OCI-LY1 (cell line): Measurements from ENCODE around the gene PROC.

Source experiments
- H2AFZ ChIP-seq: fragments of 200-600 bp; sonication (generic), shearing (Covaris generic); 2 replicates; pipeline ENCODE4 v1.6.0; 2014; ENCODE audit warnings: antibody characterized with exemption, mild to moderate bottlenecking, low read length
- H3F3A ChIP-seq: fragments of 200-600 bp; sonication (generic), shearing (Covaris generic); 2 replicates; pipeline ENCODE4 v1.6.0; 2014; ENCODE audit warnings: mild to moderate bottlenecking, antibody characterized with exemption, low read length, moderate library complexity; ENCODE audit not compliant: insufficient read depth
- H3K27ac ChIP-seq: fragments of 200-600 bp; sonication (generic); 2 replicates; pipeline ENCODE4 v1.5.1; 2014; ENCODE audit warnings: low read length, mixed run types, mild to moderate bottlenecking, low read depth; ENCODE audit not compliant: poor library complexity, severe bottlenecking
- H3K27me3 ChIP-seq: fragments of 200-600 bp; sonication (generic); 2 replicates; pipeline ENCODE4 v1.6.0; 2014; ENCODE audit warnings: antibody characterized with exemption, mild to moderate bottlenecking, low read length, moderate library complexity; ENCODE audit not compliant: insufficient read depth
- H3K36me3 ChIP-seq: fragments of 200-600 bp; sonication (generic); 2 replicates; pipeline ENCODE4 v1.6.1; 2014; ENCODE audit warnings: mild to moderate bottlenecking, antibody characterized with exemption, low read length, moderate library complexity, mixed read lengths; ENCODE audit not compliant: insufficient read depth
- H3K4me1 ChIP-seq: fragments of 200-600 bp; sonication (generic); 2 replicates; pipeline ENCODE4 v1.5.1; 2014; ENCODE audit warnings: mild to moderate bottlenecking, low read length, moderate library complexity; ENCODE audit not compliant: insufficient read depth, severe bottlenecking
- H3K4me2 ChIP-seq: fragments of 200-600 bp; sonication (generic), shearing (Covaris generic); 2 replicates; pipeline ENCODE4 v1.6.1; 2014; ENCODE audit warnings: low read length
- H3K4me3 ChIP-seq: fragments of 200-600 bp; sonication (generic); 2 replicates; pipeline ENCODE4 v1.5.1; 2014; ENCODE audit warnings: low read length, low read depth, mild to moderate bottlenecking, mixed read lengths; ENCODE audit not compliant: poor library complexity, severe bottlenecking
- H3K79me2 ChIP-seq: fragments of 200-600 bp; shearing (Covaris generic); 2 replicates; pipeline ENCODE4 v1.6.1; 2016; ENCODE audit warnings: mixed run types, low read length, mixed read lengths; ENCODE audit not compliant: insufficient read depth
- H3K9ac ChIP-seq: fragments of 200-600 bp; sonication (generic), shearing (Covaris generic); 2 replicates; pipeline ENCODE4 v1.6.1; 2014; ENCODE audit warnings: mild to moderate bottlenecking, low read length, mixed read lengths
- H3K9me2 ChIP-seq: fragments of 200-600 bp; sonication (generic), shearing (Covaris generic); 2 replicates; pipeline ENCODE4 v1.6.1; 2014; ENCODE audit warnings: low read depth, mild to moderate bottlenecking, low read length, mixed read lengths
- H3K9me3 ChIP-seq: fragments of 200-600 bp; shearing (Covaris generic); 2 replicates; pipeline ENCODE4 v1.6.1; 2014; ENCODE audit warnings: low read length, mixed read lengths
- H4K20me1 ChIP-seq: fragments of 200-600 bp; sonication (generic), shearing (Covaris generic); 2 replicates; pipeline ENCODE4 v1.6.0; 2016; ENCODE audit warnings: mild to moderate bottlenecking, low read length; ENCODE audit not compliant: insufficient read depth
- EZH2 ChIP-seq: fragments of 200-600 bp; sonication (generic), shearing (Covaris generic); IDR thresholded peaks from 2 replicates; pipeline ENCODE4 v1.8.0; 2017; ENCODE audit warnings: borderline replicate concordance, mixed run types, mild to moderate bottlenecking, antibody characterized with exemption, low read length, moderate library complexity, mixed read lengths
- TF ChIP-seq, protein P1 (sequence below): fragments of 200-600 bp; sonication (generic), shearing (Covaris generic); IDR thresholded peaks from 2 replicates; pipeline ENCODE4 v1.5.1; 2017; ENCODE audit warnings: mild to moderate bottlenecking, antibody characterized with exemption, low read length, moderate library complexity, mixed read lengths

PROC gene

DNA sequence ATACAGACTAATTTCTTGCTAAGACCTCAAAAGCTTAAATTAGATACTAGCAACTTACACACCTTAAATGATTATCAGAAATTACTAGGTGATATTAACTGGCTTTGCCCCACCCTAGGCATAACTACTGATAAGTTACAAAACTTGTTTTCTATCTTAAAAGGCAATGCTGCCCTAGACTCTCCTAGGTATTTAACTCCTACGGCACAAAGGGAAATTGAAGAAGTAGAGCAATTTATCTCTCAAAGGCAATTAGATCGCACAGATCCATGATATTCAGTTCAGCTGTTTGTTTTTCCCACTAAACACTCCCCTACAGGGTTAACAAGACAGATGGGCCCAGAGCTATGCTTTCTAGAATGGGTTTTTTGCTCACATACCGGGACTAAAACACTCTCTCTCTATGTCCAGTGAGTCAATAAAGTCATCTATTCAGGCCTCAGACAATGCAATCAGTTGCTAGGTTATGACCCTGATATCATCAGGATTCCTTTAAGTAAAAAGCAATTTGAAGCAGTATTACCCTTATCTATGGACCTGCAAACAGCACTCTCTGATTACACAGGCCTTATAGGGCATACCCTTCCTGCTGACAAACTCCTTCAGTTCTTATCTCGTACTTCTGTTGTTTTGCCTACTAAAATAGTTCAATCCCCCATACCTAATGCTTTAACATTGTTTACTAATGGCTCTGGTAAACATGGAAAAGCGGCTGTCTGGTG is 44.7 kb upstream of the PROC start:
- H3K9me3 ChIP-seq: peaks cover 44% of the 10 kb centered on the region
- no peak overlapping the region for H3K4me2 ChIP-seq
- H3K9me2 ChIP-seq: no peaks in the 10 kb centered on the region
- H3K9ac ChIP-seq: no peak overlapping the region
- no peak overlapping the region for H2AFZ ChIP-seq
- H3K27ac ChIP-seq: no peak overlapping the region
- no peak overlapping the region for H3K4me3 ChIP-seq
- H4K20me1 ChIP-seq: no peaks in the 10 kb centered on the region
- no peak for TF ChIP-seq EZH2
- TF ChIP-seq, protein P1, sequence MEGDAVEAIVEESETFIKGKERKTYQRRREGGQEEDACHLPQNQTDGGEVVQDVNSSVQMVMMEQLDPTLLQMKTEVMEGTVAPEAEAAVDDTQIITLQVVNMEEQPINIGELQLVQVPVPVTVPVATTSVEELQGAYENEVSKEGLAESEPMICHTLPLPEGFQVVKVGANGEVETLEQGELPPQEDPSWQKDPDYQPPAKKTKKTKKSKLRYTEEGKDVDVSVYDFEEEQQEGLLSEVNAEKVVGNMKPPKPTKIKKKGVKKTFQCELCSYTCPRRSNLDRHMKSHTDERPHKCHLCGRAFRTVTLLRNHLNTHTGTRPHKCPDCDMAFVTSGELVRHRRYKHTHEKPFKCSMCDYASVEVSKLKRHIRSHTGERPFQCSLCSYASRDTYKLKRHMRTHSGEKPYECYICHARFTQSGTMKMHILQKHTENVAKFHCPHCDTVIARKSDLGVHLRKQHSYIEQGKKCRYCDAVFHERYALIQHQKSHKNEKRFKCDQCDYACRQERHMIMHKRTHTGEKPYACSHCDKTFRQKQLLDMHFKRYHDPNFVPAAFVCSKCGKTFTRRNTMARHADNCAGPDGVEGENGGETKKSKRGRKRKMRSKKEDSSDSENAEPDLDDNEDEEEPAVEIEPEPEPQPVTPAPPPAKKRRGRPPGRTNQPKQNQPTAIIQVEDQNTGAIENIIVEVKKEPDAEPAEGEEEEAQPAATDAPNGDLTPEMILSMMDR: no peak
- H3K4me1 ChIP-seq: no peaks in the 10 kb centered on the region
- H3K79me2 ChIP-seq: peaks cover 60% of the 10 kb centered on the region
- H3K36me3 ChIP-seq: peaks cover 23% of the 10 kb centered on the region
- H3F3A ChIP-seq: no peaks in the 10 kb centered on the region
- no peaks in the 10 kb centered on the region for H3K27me3 ChIP-seq

DNA sequence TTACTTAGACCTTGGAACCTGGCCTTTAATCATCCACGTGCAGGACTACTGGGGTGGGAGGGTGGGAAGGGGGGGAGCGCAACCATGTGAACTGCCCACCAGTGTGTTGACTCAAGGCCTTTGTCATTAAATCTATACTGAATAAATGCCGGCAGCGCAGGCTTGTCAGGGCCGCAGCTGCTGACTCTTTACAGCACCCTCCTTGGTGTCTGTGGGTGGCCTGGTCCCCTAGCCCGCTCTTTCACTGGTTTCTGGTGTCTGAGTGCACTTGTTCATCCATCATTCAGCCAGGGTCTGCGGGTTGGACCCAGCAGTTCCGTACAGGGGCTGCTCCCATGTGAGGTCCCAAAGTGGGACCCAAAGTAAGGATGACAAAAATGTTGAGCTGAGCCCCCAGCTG is 42.0 kb upstream of the PROC start:
- Histone ChIP-seq H3K27me3 (no peaks in the 10 kb centered on the region), H3K4me2 (no peak overlapping the region), H3K4me1 (no peaks in the 10 kb centered on the region), H3F3A (no peaks in the 10 kb centered on the region), H2AFZ (no peak overlapping the region), H3K4me3 (no peak overlapping the region), H3K9me2 (no peaks in the 10 kb centered on the region), H3K9me3 (peaks cover 31% of the 10 kb centered on the region), H4K20me1 (no peaks in the 10 kb centered on the region), H3K9ac (no peak overlapping the region), H3K36me3 (peaks cover 15% of the 10 kb centered on the region), H3K79me2 (peaks cover 76% of the 10 kb centered on the region), H3K27ac (no peak overlapping the region)
- no peak for TF ChIP-seq EZH2
- TF ChIP-seq, protein P1: no peak

DNA sequence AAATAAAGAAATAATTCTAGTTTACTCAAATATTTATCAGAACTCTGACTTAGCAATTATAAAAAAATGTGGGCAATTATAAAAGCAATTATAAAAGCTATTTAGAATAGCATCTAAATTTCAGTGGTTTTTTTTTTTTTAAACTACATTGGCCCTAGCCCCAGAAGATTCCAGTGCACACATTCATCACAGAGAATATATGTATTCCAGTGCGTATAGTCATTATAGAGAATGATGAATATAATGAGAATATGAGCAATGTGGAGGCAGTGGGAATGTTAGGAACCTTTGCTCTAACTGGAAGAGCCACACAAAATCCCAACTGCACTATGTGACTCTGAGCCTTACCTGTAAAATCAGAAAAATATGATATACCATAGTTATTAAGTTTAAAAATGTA is 41.0 kb upstream of the PROC start:
- Histone ChIP-seq H3K27me3 (no peaks in the 10 kb centered on the region), H3K4me1 (no peaks in the 10 kb centered on the region), H3K27ac (no peak overlapping the region), H2AFZ (no peak overlapping the region), H3K9me2 (no peaks in the 10 kb centered on the region), H3K79me2 (peaks cover 80% of the 10 kb centered on the region), H3K9ac (no peak overlapping the region), H3K4me3 (no peak overlapping the region), H3K9me3 (peaks cover 27% of the 10 kb centered on the region), H3K4me2 (no peak overlapping the region), H4K20me1 (no peaks in the 10 kb centered on the region), H3K36me3 (peaks cover 15% of the 10 kb centered on the region), H3F3A (no peaks in the 10 kb centered on the region)
- no peak for TF ChIP-seq EZH2
- TF ChIP-seq, protein P1: no peak
